DOHH2 (cell line): ENCODE results near the gene EMC8.

Experiments
- H3F3A ChIP-seq: fragments of 200-600 bp; sonication (generic), shearing (Covaris generic); 2 replicates; pipeline ENCODE4 v1.6.0; 2016; ENCODE audit warnings: antibody characterized with exemption, mild to moderate bottlenecking; ENCODE audit not compliant: control insufficient read depth, insufficient read depth
- H3K27ac ChIP-seq: fragments of 200-600 bp; sonication (generic); 2 replicates; pipeline ENCODE4 v1.5.1; 2014; ENCODE audit warnings: low read depth, mild to moderate bottlenecking, low read length, moderate library complexity
- H3K27me3 ChIP-seq: fragments of 200-600 bp; sonication (generic); 2 replicates; pipeline ENCODE4 v1.6.1; 2014; ENCODE audit warnings: mild to moderate bottlenecking, low read length, mixed read lengths; ENCODE audit not compliant: control insufficient read depth
- H3K36me3 ChIP-seq: fragments of 200-600 bp; sonication (generic); 2 replicates; pipeline ENCODE4 v1.6.1; 2014; ENCODE audit warnings: mild to moderate bottlenecking, low read length, moderate library complexity, mixed read lengths; ENCODE audit not compliant: control insufficient read depth
- H3K4me1 ChIP-seq: fragments of 200-600 bp; sonication (generic); 2 replicates; pipeline ENCODE4 v1.6.1; 2014; ENCODE audit warnings: mild to moderate bottlenecking, low read length, mixed read lengths; ENCODE audit not compliant: control insufficient read depth
- H3K4me2 ChIP-seq: fragments of 200-600 bp; sonication (generic); 2 replicates; pipeline ENCODE4 v1.6.0; 2014; ENCODE audit warnings: mild to moderate bottlenecking, low read length, moderate library complexity
- H3K4me3 ChIP-seq: fragments of 200-600 bp; sonication (generic); 2 replicates; pipeline ENCODE4 v1.5.1; 2014; ENCODE audit warnings: mild to moderate bottlenecking, low read length, mixed read lengths
- H3K79me2 ChIP-seq: fragments of 200-600 bp; sonication (generic); 2 replicates; pipeline ENCODE4 v1.6.1; 2014; ENCODE audit warnings: mild to moderate bottlenecking, low read length, mixed read lengths; ENCODE audit not compliant: control insufficient read depth
- H3K9me2 ChIP-seq: fragments of 200-600 bp; sonication (generic); replicated peaks from 2 replicates; pipeline ENCODE4 v1.6.1; 2014; ENCODE audit warnings: mild to moderate bottlenecking, low read length, mixed read lengths; ENCODE audit not compliant: control insufficient read depth
- H3K9me3 ChIP-seq: fragments of 200-600 bp; sonication (generic); 2 replicates; pipeline ENCODE4 v1.6.1; 2014; ENCODE audit warnings: antibody characterized with exemption, low read length, mixed read lengths; ENCODE audit not compliant: control insufficient read depth, insufficient read depth
- H4K20me1 ChIP-seq: fragments of 200-600 bp; sonication (generic); 2 replicates; pipeline ENCODE4 v1.6.0; 2014; ENCODE audit warnings: low read depth, mild to moderate bottlenecking, antibody characterized with exemption, low read length, moderate library complexity; ENCODE audit not compliant: control insufficient read depth, insufficient read depth
- CTCF ChIP-seq: fragments of 200-600 bp; sonication (generic); IDR thresholded peaks from one replicate; pipeline ENCODE4 v1.5.1; 2014; ENCODE audit warnings: antibody characterized with exemption, mild to moderate bottlenecking, low read depth, low read length; ENCODE audit not compliant: poor library complexity, severe bottlenecking
- EZH2phosphoT487 ChIP-seq: fragments of 200-600 bp; sonication (generic); IDR thresholded peaks from 2 replicates; pipeline ENCODE4 v1.6.1; 2017; ENCODE audit warnings: borderline replicate concordance, mild to moderate bottlenecking, antibody characterized with exemption, low read length, moderate library complexity, mixed read lengths

The EMC8 gene

GRCh38 chr16:85832570-85833218 lies 33.4 kb upstream of the EMC8 start:
- no peaks in the 10 kb centered on the region for H4K20me1 ChIP-seq
- peaks cover 9% of the 10 kb centered on the region; the same call in 1 of the 2 replicates for H3K9me3 ChIP-seq
- peaks cover 33% of the 10 kb centered on the region for H3F3A ChIP-seq
- H3K4me2 ChIP-seq: peak overlapping the region; percentile 89
- no peak for TF ChIP-seq EZH2phosphoT487
- peak; percentile 38 for TF ChIP-seq CTCF
- no peaks in the 10 kb centered on the region for H3K36me3 ChIP-seq
- H3K4me3 ChIP-seq: peak overlapping the region; percentile 66
- H3K79me2 ChIP-seq: no peaks in the 10 kb centered on the region
- H3K9me2 ChIP-seq: no peaks in the 10 kb centered on the region
- peak overlapping the region; percentile 92 for H3K27ac ChIP-seq
- H3K4me1 ChIP-seq: peaks cover 69% of the 10 kb centered on the region
- 0 out of 2 replicates have a peak, but pooled peaks cover 3% of the 10 kb centered on the region for H3K27me3 ChIP-seq

- H4K20me1 ChIP-seq: no peaks in the 10 kb centered on the region
- no peaks in the 10 kb centered on the region for H3K27me3 ChIP-seq
- no peak overlapping the region for H3K4me3 ChIP-seq
- peaks cover 9% of the 10 kb centered on the region; the same call in 1 of the 2 replicates for H3K9me3 ChIP-seq
- H3K79me2 ChIP-seq: no peaks in the 10 kb centered on the region
- no peak overlapping the region for H3K4me2 ChIP-seq
- peaks cover 35% of the 10 kb centered on the region for H3F3A ChIP-seq
- H3K27ac ChIP-seq: no peak overlapping the region
- no peaks in the 10 kb centered on the region for H3K9me2 ChIP-seq
- H3K36me3 ChIP-seq: no peaks in the 10 kb centered on the region
- TF ChIP-seq CTCF: no peak
- TF ChIP-seq EZH2phosphoT487: no peak
- peaks cover 77% of the 10 kb centered on the region for H3K4me1 ChIP-seq
Measured at GRCh38 chr16:85830821-85831220, 31.5 kb upstream of the EMC8 start.

- H3K36me3 ChIP-seq: no peaks in the 10 kb centered on the region
- H3K27me3 ChIP-seq: no peaks in the 10 kb centered on the region
- H3K27ac ChIP-seq: peak overlapping the region; percentile 49
- H3K9me3 ChIP-seq: peaks cover 9% of the 10 kb centered on the region; the same call in 1 of the 2 replicates
- H3K4me2 ChIP-seq: peak overlapping the region; percentile 59
- H3K79me2 ChIP-seq: no peaks in the 10 kb centered on the region
- no peaks in the 10 kb centered on the region for H3K9me2 ChIP-seq
- no peak for TF ChIP-seq EZH2phosphoT487
- no peak for TF ChIP-seq CTCF
- peak overlapping the region; percentile 47 for H3K4me3 ChIP-seq
- peaks cover 77% of the 10 kb centered on the region for H3K4me1 ChIP-seq
- H3F3A ChIP-seq: peaks cover 35% of the 10 kb centered on the region
- H4K20me1 ChIP-seq: no peaks in the 10 kb centered on the region
Measured at GRCh38 chr16:85829751-85830445, 30.6 kb upstream of the EMC8 start.
